ENCODE measurements around the gene NLK. TPM values are rescaled to one million over a fixed set of nuclear protein-coding genes. Genes with fewer than 3 reads are reported as not detected.
"Not testable (repeated sequence)": the region's sequence is repeated elsewhere in the genome, so short reads cannot be mapped to it uniquely, and the experiment has no call there.

NLK gene
- total RNA-seq, 1 experiment from 2014 or later: 12.8 TPM

- intact Hi-C loops (cut with micrococcal nuclease): no loop called here
- CTCF ChIA-PET: no interaction called here
Measured at GRCh38 chr17:28185658-28186057, 143.2 kb downstream of the NLK start.

DNA sequence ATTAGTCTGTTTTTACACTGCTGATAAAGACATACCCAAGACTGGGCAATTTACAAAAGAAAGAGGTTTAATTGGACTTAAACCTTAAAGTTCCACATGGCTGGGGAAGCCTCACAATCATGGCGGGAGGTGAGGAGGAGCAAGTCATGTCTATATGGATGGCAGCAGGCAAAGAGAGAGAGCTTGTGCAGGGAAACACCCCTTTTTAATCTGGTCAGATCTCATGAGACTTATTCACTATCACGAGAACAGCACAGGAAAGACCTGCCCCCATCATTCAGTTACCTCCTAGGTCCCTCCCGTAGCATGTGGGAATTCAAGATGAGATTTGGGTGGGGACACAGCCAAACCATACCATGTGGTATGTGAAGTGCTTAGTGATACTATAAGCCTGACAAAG, 144.0 kb downstream of the NLK start:
- ATAC-seq; BruUV-seq (replicated peaks); H2AFZ ChIP-seq (ENCODE audit: low read depth, low read length, poor library complexity, severe bottlenecking); CTCF ChIA-PET; H3K9me3 ChIP-seq (ENCODE audit: control insufficient read depth in 1 of 2, insufficient read depth in 1 of 2, low read depth in 1 of 2, low read length in 2 of 2); intact Hi-C loops (cut with micrococcal nuclease); H3K4me2 ChIP-seq (ENCODE audit: low read length); H3K4me1 ChIP-seq (ENCODE audit: control insufficient read depth in 1 of 2, insufficient read depth in 2 of 2, low read length in 2 of 2); H3K9ac ChIP-seq (ENCODE audit: low read length); H3K79me2 ChIP-seq (ENCODE audit: insufficient read depth, low read length); H3K27ac ChIP-seq (ENCODE audit: low read depth, low read length); H3K9me2 ChIP-seq (ENCODE audit: insufficient read depth); POLR2A ChIA-PET; H3K27me3 ChIP-seq (ENCODE audit: insufficient read depth, low read length); H3K36me3 ChIP-seq (ENCODE audit: control insufficient read depth in 1 of 2, insufficient read depth in 2 of 2, low read length in 2 of 2); DNase-seq (ENCODE audit: low read depth, low spot score); H4K20me1 ChIP-seq (ENCODE audit: insufficient read depth); RAD21 ChIA-PET (ENCODE audit: low non-redundant PET in 1 of 2, low total read pairs in 2 of 2, uncharacterized antibody in 2 of 2, unreplicated experiment in 2 of 2); H3K4me3 ChIP-seq (replicated peaks in 1 of 2; ENCODE audit: low read depth in 1 of 2, low read length in 2 of 2): not testable (repeated sequence)

More at GRCh38 chr17:28185658-28186057, 143.2 kb downstream of the NLK start:
- Histone ChIP-seq H3K27me3 (ENCODE audit: insufficient read depth, low read length) (no peaks in the 10 kb centered on the region), H2AFZ (ENCODE audit: low read depth, low read length, poor library complexity, severe bottlenecking) (no peak overlapping the region), H3K9me3 (ENCODE audit: control insufficient read depth in 1 of 2, insufficient read depth in 1 of 2, low read depth in 1 of 2, low read length in 2 of 2) (no peaks in the 10 kb centered on the region), H3K27ac (ENCODE audit: low read depth, low read length) (no peak overlapping the region), H3K36me3 (ENCODE audit: control insufficient read depth in 1 of 2, insufficient read depth in 2 of 2, low read length in 2 of 2) (no peaks in the 10 kb centered on the region), H3K4me2 (ENCODE audit: low read length) (no peak overlapping the region), H3K79me2 (ENCODE audit: insufficient read depth, low read length) (no peaks in the 10 kb centered on the region), H4K20me1 (ENCODE audit: insufficient read depth) (no peaks in the 10 kb centered on the region), H3K9ac (ENCODE audit: low read length) (no peak overlapping the region), H3K4me1 (ENCODE audit: control insufficient read depth in 1 of 2, insufficient read depth in 2 of 2, low read length in 2 of 2) (no peaks in the 10 kb centered on the region), H3K4me3 (replicated peaks in 1 of 2; ENCODE audit: low read depth in 1 of 2, low read length in 2 of 2) (no peak overlapping the region), H3K9me2 (ENCODE audit: insufficient read depth) (no peaks in the 10 kb centered on the region)
- no TSS peak for BruUV-seq (replicated peaks)
- TF ChIP-seq, protein P1, sequence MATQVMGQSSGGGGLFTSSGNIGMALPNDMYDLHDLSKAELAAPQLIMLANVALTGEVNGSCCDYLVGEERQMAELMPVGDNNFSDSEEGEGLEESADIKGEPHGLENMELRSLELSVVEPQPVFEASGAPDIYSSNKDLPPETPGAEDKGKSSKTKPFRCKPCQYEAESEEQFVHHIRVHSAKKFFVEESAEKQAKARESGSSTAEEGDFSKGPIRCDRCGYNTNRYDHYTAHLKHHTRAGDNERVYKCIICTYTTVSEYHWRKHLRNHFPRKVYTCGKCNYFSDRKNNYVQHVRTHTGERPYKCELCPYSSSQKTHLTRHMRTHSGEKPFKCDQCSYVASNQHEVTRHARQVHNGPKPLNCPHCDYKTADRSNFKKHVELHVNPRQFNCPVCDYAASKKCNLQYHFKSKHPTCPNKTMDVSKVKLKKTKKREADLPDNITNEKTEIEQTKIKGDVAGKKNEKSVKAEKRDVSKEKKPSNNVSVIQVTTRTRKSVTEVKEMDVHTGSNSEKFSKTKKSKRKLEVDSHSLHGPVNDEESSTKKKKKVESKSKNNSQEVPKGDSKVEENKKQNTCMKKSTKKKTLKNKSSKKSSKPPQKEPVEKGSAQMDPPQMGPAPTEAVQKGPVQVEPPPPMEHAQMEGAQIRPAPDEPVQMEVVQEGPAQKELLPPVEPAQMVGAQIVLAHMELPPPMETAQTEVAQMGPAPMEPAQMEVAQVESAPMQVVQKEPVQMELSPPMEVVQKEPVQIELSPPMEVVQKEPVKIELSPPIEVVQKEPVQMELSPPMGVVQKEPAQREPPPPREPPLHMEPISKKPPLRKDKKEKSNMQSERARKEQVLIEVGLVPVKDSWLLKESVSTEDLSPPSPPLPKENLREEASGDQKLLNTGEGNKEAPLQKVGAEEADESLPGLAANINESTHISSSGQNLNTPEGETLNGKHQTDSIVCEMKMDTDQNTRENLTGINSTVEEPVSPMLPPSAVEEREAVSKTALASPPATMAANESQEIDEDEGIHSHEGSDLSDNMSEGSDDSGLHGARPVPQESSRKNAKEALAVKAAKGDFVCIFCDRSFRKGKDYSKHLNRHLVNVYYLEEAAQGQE (IDR thresholded peaks at IDR 0.05; ENCODE audit: low read depth): no peak
- no peak for TF ChIP-seq CEBPB (IDR thresholded peaks at IDR 0.05; ENCODE audit: low read depth)
- TF ChIP-seq POLR2AphosphoS5 (IDR thresholded peaks at IDR 0.05; ENCODE audit: low read depth, low read length): no peak
- POLR2A ChIA-PET: no interaction called here
- no peak for DNase-seq (ENCODE audit: low read depth, low spot score)
- RAD21 ChIA-PET (ENCODE audit: low non-redundant PET in 1 of 2, low total read pairs in 2 of 2, uncharacterized antibody in 2 of 2, unreplicated experiment in 2 of 2): no interaction called here
- no peak for ATAC-seq

Data from HCT116 (cell line).